Umbilical cord (tissue), 2 donors: ENCODE data around the gene CYP1A1. TPM values are rescaled to one million over a fixed set of nuclear protein-coding genes. Genes with fewer than 3 reads are reported as not detected.
"Not testable (repeated sequence)": the region's sequence is repeated elsewhere in the genome, so short reads cannot be mapped to it uniquely, and the experiment has no call there.

Source experiments
- DNase-seq: peaks from one replicate; pipeline ENCODE4 v3.0.0-alpha.2; 2015; ENCODE audit warnings: low spot score
- total RNA-seq: library from RNA; depleted of rRNA; stranded (reverse); fragments of >200 nt; gene quantifications from one replicate; pipeline ENCODE4 v1.2.3, GENCODE V29; 2014; ENCODE audit warnings: low replicate concordance; ENCODE audit not compliant: insufficient read depth

CYP1A1 gene
- total RNA-seq, 1 donor from 2014 or later = 3.6 TPM

GRCh38 chr15:74735305-74735704 lies 10.0 kb upstream of the CYP1A1 start:
- DNase-seq = no peak

- no peak for DNase-seq
Observed at GRCh38 chr15:74733269-74733668, 7.9 kb upstream of the CYP1A1 start.

- no peak for DNase-seq
Observed at GRCh38 chr15:74732846-74733245, 7.5 kb upstream of the CYP1A1 start.

GRCh38 chr15:74730619-74731316 lies 5.4 kb upstream of the CYP1A1 start:
- no peak for DNase-seq

- not testable (repeated sequence) for DNase-seq
Observed at GRCh38 chr15:74729372-74729771, 4.0 kb upstream of the CYP1A1 start.

- DNase-seq = not testable (repeated sequence)
Observed at GRCh38 chr15:74728699-74729098, 3.4 kb upstream of the CYP1A1 start.

GRCh38 chr15:74727727-74728126 lies 2.4 kb upstream of the CYP1A1 start:
- DNase-seq = no peak

GRCh38 chr15:74726774-74727164 lies 1.4 kb upstream of the CYP1A1 start:
- DNase-seq = no peak

GRCh38 chr15:74725845-74726773 lies 781 bp upstream of the CYP1A1 start:
- no peak for DNase-seq

GRCh38 chr15:74724570-74725224 lies 631 bp downstream of the CYP1A1 start:
- no peak for DNase-seq

GRCh38 chr15:74723754-74724334 lies 1.5 kb downstream of the CYP1A1 start:
- DNase-seq = peak; percentile 75

GRCh38 chr15:74723187-74723586 lies 2.1 kb downstream of the CYP1A1 start:
- no peak for DNase-seq

GRCh38 chr15:74722591-74722990 lies 2.7 kb downstream of the CYP1A1 start:
- no peak for DNase-seq

- no peak for DNase-seq
Observed at GRCh38 chr15:74716651-74717050, 8.7 kb downstream of the CYP1A1 start.

- no peak for DNase-seq
Observed at GRCh38 chr15:74712311-74712710, 13.0 kb downstream of the CYP1A1 start.

GRCh38 chr15:74710319-74711094 lies 14.8 kb downstream of the CYP1A1 start:
- DNase-seq = no peak

GRCh38 chr15:74709892-74710291 lies 15.4 kb downstream of the CYP1A1 start:
- DNase-seq = no peak

- DNase-seq = no peak
Observed at GRCh38 chr15:74709011-74709410, 16.3 kb downstream of the CYP1A1 start.

GRCh38 chr15:74696808-74697207 lies 28.5 kb downstream of the CYP1A1 start:
- no peak for DNase-seq

GRCh38 chr15:74696398-74696729 lies 29.0 kb downstream of the CYP1A1 start:
- DNase-seq = no peak
